22Rv1 (cell line): Measurements from ENCODE around the gene SORL1.

Experiments
- CTCF ChIP-seq: fragments of 450-650 bp; IDR thresholded peaks from 2 replicates; pipeline ENCODE4 v1.5.1; 2017; ENCODE audit warnings: mild to moderate bottlenecking
- ZFX ChIP-seq: fragments of 450-650 bp; IDR thresholded peaks from 2 replicates; pipeline ENCODE4 v1.6.1; 2017; ENCODE audit warnings: antibody characterized with exemption, borderline replicate concordance

GRCh38 chr11:121473064-121473777 is 21.1 kb downstream of the SORL1 start:
- no peak for TF ChIP-seq CTCF
- no peak for TF ChIP-seq ZFX
